Camera-type eye (tissue), 1 donor: ENCODE measurements around the gene PTBP3. TPM values are rescaled to one million over a fixed set of nuclear protein-coding genes. Genes with fewer than 3 reads are reported as not detected.

Experiments
- total RNA-seq: library from RNA; depleted of rRNA; stranded (reverse); fragments of >200 nt; gene quantifications from one replicate; pipeline ENCODE4 v1.2.3, GENCODE V29; 2014

PTBP3 gene, protein sequence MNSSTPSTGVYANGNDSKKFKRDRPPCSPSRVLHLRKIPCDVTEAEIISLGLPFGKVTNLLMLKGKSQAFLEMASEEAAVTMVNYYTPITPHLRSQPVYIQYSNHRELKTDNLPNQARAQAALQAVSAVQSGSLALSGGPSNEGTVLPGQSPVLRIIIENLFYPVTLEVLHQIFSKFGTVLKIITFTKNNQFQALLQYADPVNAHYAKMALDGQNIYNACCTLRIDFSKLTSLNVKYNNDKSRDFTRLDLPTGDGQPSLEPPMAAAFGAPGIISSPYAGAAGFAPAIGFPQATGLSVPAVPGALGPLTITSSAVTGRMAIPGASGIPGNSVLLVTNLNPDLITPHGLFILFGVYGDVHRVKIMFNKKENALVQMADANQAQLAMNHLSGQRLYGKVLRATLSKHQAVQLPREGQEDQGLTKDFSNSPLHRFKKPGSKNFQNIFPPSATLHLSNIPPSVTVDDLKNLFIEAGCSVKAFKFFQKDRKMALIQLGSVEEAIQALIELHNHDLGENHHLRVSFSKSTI
- 44.8 TPM for total RNA-seq

DNA sequence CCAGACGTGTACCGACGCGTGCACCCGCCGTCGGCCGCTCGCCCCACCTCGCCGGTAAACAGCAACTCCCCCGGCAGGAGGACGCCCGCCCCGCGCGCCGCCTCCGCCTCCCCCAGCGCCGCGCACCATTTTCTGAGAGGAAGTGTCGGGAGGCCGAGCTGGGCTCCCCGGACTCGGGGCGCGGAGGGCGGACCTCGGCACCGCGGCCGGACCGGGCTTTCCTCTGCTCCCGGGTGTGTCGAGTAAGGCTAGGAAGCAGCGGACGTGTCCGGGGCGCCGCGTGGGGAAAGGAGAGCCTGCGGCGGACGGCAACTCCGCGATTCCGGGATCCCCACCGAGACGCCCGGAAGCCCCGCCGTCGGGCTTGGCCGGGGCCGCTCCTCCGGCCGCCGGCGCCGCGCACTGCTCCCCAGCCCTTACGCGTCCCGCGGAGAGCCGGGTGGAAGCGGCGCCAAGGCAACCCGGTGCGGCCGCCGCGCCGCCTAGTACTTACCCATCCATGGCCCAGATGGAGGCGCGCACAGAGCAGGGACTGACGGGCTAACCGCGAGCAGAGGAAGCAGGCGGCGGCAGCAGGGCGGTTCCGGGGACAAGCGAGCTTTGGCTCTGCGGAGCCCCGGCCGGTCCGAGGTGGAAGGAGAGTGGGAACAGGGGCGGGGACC lies at the start of gene PTBP3:
Gene PTBP3 (minus strand): TSS at position 643 of the 662 bp plus-strand sequence. CDS start 35,754 bp downstream, outside the sequence.

DNA sequence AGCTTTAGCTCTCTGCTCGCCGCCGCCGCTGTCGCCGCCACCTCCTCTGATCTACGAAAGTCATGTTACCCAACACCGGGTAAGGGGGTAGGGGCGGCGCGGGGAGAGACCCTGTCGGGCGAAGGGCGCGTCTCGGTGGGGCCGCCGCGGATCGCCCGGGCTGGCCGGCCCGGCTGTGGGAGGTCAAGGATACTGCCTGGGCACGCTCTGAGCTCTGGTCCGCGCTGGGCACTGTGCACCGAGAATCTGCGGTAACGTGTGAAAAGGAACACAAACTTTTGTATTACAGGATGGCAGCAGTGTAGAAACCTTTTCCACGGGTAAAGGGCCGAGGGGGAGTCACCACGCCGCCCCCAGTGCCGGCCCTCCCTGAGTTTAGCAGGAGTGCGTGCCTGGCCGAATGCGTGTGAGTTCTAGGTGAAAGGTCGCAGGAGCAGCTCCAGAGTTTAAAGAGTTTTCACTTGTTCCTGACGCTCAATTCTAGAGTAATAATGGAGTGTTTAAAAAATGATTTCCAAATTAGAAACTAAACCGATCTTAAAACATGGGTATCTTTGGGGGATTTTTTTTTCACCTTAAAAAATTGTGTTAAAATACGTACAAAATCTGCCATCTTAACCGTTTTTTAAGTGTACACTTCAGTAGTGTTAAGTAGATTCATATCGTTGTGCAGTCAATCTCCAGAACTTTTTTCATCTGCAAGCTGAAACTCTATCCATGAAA lies 46.8 kb upstream of the PTBP3 start, which contains the start of gene HSDL2:
Gene HSDL2 (plus strand): TSS at position 7 of the 723 bp plus-strand sequence. CDS start 56 bp downstream, at position 63.

DNA sequence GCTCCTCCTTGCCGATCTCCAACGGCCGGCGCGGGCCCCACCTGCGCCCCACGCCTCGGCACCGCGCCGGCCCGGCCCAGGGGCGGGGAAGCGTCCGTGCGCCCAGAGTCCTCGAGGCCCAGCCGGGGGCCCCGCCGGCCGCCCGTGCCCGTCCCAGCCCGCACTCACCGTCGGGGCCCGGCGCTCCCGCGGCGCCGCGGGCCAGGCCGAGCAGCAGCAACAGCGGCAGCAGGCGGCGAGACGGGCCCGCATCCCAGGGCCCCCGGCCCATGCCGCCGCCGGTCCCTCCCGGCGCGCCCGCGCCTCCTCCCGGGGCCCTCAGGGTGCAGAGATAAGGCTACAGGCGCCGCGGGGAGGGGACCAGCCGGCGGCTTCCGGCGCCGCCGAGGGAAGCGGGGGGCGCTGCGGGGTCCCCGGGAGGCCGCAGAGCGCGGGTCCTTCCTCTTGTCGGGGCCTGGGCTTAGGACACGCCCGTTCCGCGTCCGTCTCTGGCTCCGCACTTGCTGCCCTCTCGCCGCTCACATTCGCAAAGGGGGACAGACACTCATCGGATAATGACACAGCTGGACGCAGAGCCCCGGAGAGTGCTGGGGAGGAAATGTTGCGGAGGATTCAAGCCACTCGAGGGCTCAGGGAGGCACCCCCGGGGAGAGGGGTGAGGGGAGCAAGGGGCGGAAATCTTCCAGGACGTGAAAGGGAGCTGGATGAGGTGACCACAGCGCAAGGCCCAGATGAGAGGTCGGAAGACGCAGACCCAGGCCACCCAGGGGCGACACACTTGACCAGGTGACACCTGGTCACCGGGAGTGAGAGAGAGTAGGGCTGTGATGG lies 158.2 kb downstream of the PTBP3 start, which contains the start of gene SUSD1:
Gene SUSD1 (minus strand): TSS at position 333 of the 831 bp plus-strand sequence. CDS start 62 bp downstream, at position 271.

Other genes with a start within 250 kb of the PTBP3 start
- gene SUSD1, start 158.3 kb downstream of the PTBP3 start, total RNA-seq = 44.2 TPM
- gene HSDL2, start 46.5 kb upstream of the PTBP3 start, total RNA-seq = 44.4 TPM
- 36.6 TPM for gene KIAA1958, start 153.2 kb upstream of the PTBP3 start, total RNA-seq